SKM-1 treated with dmso at 0.1 percent for 144 hours (cell line): Measurements from ENCODE around the gene AZIN2.
"Not testable (repeated sequence)": the region's sequence is repeated elsewhere in the genome, so short reads cannot be mapped to it uniquely, and the experiment has no call there.

ENCODE experiments used
- DNase-seq: peaks from one replicate; lab custom pipeline; 2025; ENCODE audit not compliant: unreplicated experiment; lab: John Stamatoyannopoulos, UW

The AZIN2 gene

DNA sequence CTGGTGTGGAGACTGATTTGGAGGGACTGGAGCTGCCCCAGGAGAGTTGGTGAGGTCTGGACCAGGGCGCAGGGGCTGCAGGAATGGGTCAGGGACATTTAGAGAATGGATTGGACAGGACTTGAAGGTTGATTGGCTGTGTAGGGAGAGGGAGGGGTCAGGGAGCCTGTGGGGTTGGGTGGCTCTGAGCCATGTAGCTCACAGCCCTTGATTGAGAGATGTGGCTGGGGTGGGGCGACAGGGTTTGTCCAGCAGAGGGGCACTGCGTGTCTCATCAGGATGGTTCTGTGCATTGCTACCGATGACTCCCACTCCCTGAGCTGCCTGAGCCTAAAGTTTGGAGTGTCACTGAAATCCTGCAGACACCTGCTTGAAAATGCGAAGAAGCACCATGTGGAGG, 12.1 kb downstream of the AZIN2 start:
- no peak for DNase-seq

DNA sequence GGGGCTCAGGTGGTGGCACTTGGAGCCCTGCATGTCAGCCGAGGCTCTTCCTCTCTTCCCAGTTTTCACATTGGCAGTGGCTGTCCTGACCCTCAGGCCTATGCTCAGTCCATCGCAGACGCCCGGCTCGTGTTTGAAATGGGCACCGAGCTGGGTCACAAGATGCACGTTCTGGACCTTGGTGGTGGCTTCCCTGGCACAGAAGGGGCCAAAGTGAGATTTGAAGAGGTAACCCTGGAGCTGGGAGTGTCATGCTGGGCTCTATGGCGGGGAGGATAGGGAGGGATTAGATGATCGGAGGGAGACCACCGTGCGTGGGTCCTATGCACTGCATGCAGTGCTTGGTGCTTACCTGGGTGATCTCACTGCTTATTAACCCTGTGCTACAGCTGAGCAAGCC, 13.5 kb downstream of the AZIN2 start:
- DNase-seq: no peak

DNA sequence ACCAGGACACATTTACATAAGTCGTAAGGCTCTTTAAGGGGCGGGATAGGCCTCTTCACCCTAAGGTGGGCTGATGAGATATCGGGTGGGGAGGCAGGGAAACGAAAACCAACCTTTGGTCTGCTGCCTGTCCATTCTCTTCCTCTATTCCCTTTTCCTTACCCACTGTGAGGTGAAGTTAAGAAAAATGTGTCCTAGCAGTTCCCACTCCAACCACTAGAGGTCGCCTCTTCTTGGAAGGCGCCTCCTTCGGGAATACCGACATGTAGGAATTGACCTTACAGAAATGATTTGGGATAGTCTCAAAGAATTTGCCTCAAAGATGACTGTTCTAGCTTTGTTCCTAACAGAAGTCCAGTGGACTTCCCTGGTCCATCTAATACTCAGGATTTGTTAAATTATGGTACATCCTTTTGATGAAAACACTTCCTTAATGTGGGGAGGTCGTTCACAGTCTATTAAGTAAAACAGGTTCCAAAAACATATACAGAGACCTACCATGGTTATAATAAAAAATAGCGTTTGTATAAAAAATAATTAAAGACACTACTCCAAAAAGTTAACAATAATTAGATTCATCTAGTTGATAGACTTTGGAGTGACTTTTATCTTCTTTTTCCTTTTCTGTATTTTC, 14.1 kb downstream of the AZIN2 start:
- DNase-seq: no peak

DNA sequence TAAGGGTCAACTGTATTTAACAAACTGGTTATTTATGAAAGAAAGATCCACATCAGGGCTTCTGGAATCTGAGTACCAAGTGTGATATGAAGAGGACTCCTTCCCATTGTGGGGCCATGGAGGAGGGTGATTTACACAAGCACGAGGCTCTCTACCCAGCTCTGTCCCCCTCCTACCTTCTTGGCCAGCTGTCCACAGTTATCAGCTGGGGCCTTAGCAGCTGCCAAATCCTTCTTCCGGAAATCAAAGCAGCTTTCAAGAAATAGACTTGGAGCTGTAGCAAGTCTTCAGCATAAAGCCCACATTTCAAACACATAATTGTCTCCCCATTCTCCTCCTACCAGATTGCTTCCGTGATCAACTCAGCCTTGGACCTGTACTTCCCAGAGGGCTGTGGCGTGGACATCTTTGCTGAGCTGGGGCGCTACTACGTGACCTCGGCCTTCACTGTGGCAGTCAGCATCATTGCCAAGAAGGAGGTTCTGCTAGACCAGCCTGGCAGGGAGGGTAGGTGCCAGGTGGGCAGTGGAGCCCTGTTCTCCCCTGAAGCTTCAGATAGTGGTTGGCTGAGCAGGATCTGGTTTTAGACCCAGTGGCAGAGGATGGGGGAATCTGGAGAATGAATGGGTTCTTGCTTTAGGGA, 15.5 kb downstream of the AZIN2 start:
- DNase-seq: no peak

DNA sequence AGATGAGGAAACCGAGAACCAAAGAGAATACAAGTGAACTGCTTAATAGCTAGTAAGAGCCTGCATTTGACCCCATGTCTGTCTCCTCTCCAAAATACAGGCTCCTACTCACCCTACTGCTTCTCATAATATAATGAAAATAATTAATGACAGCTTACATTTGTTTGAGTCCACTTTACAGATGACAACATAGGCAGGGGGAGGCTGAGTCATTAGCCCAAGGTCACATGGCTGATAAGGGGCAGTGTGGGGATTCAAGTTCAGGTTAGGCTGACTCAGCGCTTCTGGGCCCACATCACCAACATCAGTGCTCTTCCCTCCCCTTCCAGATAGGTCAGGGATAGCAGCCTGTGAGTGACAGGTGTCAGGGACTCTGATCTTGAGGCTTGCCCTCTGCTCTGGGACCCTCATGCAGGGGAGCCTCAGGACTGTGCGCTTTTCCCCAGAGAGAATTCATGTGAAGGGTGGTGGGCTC, 16.2 kb downstream of the AZIN2 start:
- no peak for DNase-seq

DNA sequence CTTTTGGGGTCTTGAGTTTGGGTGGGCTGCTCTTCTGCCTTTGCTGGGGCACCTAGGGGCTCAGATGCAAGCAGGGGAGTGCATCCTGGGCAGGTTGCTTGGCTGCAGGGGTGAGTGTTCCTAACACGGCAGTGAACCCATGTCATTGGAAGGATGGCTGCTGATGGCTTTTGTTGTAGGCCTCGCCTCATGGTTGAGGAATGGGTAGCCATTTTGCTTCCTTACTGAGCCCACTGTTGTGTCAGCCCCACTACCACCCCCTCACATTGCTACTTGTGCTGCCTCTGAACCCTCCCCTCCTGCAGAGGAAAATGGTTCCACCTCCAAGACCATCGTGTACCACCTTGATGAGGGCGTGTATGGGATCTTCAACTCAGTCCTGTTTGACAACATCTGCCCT, 16.8 kb downstream of the AZIN2 start:
- DNase-seq: no peak

DNA sequence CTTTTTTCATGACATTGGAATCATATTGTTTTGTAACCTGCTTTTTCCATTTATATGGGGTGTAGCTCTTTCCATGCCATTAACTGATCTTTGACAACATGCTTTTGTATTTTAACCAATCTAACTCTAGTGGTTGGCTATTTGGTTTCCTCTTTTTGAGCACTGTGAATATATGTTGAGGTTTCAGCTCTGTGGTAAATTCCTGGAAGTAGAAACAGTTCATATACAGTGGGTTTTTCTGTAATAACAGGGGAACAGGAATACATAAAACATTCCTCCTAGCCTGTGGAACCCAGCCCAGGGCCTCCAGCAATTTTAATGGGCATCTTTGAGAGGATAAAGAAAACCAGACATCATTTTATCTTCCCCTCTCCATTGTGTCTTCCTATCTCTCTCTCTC, 17.4 kb downstream of the AZIN2 start:
- DNase-seq: peak; percentile 53

DNA sequence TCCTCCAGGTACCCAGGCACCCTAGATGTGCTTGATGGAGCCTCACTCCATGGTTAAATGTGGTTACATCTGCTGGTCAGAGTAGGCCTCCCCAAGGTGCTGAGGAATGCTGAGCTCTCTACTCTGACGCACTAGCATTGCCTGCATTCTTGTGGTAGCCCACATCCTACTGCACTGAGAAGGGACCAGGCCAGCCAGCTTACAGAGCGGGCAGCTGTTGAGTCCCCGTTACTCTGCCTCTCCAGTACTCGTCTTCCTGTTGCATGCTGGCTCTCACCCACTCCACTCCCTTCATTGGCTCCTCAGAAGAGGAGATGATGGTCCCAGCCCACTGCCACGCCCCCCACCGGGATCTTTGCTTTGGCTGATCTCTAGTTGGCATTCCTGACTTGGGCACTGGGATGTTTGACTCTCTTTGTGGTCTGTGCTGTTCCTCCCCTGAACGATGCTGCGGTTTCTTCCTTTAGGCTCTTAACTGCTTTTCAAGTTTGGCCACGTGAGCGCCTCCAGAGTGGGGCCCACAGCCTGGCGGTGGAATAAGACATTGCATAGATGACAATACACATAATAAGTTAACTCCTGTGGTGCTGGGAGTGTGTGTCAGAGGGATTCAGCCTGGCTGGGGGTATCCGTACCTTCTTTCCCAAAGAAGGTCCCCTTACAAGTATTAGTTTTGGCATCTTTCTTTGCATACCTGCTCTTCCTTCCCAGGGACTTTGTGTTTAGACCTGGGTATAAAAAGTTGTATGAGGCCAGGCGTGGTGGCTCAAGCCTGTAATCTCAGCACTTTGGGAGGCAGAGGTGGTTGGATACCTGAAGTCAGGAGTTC, 18.6 kb downstream of the AZIN2 start:
- DNase-seq: peak; percentile 91

DNA sequence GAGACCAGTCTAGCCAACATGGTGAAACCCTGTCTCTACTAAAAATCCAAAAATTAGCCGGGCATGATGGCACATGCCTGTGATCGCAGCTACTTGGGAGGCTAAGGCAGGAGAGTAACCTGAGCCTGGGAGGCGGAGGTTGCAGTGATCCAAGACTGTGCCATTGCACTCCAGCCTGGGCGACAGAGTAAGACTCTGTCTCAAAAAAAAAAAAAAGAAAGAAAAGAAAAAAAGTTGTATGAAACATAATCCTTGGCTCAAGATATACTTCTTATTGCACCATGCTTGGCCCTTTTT, 19.1 kb downstream of the AZIN2 start:
- DNase-seq: not testable (repeated sequence)

DNA sequence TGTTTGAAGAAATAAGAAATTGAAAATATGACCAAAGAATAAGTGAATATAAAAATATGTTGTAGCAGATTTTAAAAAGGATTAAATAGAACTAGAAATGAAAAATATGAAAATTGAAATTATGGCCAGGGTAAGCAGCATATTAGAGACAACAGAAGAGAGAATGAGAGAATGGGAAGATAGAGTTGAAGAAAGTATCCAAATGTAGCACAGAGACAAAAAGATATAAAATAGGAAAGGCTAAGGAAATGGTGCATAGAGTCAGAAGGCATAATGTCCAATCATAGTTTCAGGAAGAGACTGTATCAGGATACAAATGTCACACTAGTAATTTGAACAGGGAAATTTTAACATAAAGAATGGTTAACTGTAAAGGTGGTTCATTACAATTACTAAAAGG, 29.5 kb downstream of the AZIN2 start:
- DNase-seq: no peak

DNA sequence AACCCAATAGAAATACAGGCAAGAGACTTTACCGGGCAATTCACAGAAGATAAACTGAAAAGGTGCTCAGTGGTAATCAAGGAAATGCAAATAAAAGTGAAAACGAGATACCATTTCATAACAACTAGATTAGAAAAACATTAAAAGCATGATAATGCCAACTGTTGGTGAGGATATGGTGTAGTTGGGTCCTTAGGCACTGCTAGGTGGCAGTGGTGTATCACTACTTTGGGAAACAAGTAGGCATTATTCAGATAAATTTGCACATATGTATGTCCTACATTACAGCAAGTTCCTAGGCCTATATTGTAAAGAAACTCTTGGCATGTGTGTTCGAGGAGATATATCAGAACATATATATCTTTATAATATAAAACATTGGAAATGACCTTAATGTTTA, 31.0 kb downstream of the AZIN2 start:
- DNase-seq: no peak

DNA sequence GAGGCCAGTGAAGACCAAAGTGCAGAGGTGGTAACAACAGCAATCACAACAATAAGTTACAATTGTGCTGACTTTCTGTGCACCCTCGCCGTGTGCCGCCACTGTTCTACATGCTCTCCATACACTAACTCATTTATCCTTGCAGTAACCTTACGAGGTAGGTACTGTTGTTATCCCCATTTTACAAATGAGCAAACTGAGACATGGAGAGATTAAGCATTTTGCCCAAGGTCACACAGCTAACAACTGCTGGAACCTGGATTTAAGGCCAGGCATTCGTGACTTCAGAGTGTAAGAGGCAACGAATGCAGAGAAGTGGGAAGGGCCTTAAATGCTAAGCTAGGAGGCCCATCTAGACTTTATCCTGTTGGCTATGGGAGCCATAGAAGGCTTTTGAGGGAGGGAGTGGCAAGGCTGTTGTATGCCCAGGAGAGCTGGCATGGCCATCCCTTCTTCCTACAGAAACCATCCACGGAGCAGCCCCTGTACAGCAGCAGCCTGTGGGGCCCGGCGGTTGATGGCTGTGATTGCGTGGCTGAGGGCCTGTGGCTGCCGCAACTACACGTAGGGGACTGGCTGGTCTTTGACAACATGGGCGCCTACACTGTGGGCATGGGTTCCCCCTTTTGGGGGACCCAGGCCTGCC, 36.6 kb downstream of the AZIN2 start:
- no peak for DNase-seq

DNA sequence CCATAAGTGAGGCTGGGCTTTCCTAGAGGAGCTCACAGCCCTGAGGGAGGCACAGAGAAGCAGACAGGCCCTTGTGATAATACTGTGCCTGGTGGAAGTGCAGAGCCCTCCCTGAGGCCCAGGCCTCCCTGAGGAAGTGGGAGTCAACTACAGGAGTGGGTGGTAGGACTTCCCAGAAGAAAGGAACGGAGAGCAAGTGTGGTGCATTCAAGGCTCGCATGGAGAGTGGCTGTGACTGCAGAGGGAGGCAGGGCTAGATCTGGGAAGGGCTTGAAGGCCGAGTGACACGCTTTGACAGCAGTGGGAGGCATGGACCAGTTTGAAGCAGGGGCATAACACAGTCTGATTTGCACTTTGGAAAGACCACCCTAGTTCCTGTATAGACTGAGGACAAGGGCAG, 37.3 kb downstream of the AZIN2 start:
- DNase-seq: no peak

DNA sequence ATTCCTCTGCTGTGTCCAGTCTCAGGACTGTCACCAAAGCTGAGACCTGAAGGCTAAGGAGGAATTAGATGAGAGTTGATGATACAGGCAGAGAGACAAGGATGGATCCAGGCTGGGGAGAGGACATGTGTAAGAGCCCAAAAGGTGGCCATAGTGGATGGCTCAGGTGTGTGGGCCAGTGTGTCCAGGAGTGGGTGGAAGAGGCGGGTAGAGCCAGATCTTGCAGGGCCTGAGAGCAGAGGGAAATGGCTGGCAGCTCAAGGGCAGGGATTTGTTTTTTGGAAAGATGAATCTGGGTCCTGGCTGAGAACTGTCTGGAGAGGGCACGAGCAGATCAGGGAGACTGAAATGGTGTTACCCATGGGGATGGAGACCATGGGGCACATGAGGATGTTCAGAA, 38.1 kb downstream of the AZIN2 start:
- DNase-seq: no peak

DNA sequence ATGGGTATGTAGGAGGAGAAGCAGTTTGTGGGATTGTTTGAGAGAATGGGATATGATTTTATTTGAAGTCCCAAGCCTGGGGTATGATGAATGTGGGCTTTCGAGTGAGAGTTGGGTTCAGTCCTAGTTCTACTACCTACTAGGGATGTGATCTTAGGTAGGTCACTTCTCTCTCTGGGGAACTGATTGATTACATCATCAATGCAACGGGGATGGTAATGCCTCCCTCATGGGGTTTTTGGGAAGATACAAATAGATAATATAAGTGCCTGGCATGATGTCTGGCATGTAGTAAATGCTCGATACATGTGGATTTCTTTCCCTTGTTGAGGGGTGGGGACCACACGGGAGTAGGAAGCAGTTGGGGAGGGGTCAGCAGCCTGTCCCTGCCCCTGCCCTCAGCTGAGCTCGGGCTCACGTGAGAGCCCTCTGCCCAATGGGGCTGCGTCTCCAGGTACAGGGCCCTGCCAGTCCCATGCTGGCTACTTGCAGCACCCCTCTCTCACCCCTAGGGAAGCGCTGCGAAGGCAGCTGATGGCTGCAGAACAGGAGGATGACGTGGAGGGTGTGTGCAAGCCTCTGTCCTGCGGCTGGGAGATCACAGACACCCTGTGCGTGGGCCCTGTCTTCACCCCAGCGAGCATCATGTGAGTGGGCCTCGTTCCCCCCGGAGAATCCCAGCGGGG, 38.7 kb downstream of the AZIN2 start:
- DNase-seq: no peak

DNA sequence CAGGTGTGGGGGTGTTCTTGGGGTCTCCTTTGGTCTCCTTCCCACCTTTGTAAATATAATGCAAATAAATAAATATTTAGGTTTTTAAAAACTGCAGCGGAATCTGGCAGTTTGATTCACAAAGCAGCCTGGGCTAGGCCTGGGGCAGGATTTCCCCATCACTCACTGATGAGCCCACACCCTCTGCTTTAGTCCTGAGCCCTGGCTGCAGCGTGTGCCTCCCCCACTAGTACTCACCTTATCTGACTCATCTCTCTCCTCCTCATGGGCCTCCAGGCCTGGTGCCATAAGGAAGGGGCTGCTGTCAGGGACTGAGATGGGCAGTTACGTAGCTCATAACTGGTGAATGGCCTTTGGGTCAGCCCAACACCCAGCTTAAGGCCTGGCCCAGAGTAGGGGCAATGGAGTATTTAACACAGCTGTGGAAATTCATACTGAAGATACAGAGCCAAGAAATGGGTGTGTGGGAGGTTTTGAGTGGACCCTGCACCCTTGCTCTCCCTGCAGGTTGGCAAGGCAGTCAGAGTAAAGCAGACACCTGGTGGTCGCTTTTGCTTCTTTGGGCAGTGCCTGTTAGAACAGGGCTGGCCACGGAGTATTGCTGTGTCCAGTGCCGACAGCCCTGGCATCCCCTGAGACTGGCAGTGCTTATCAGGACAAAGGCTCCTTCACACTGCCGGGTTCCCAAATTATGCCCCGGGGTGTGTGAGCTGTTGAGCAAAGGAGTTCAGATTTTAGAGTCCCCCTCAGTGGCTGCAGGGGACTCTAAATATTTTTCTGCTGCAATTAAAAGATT, 39.7 kb downstream of the AZIN2 start:
- no peak for DNase-seq

DNA sequence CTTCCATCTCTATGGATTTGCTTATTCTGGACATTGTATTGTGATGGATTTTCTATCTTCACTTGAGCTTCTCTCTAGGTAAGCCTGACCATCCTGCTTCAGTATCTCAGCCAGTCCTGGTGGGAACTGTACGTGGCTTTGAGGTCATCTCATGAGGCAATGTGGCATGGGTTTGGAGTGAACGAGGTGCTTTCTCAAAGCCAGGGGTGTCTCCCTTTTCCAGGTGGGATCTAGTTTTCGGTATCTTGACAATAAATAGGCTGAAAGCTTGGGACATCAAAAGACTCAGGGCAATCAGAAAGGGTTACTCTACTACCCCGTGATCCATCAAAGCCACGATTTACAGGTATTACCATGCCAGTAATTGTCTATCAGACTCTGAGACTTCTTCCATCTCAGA, 40.8 kb downstream of the AZIN2 start:
- DNase-seq: no peak

DNA sequence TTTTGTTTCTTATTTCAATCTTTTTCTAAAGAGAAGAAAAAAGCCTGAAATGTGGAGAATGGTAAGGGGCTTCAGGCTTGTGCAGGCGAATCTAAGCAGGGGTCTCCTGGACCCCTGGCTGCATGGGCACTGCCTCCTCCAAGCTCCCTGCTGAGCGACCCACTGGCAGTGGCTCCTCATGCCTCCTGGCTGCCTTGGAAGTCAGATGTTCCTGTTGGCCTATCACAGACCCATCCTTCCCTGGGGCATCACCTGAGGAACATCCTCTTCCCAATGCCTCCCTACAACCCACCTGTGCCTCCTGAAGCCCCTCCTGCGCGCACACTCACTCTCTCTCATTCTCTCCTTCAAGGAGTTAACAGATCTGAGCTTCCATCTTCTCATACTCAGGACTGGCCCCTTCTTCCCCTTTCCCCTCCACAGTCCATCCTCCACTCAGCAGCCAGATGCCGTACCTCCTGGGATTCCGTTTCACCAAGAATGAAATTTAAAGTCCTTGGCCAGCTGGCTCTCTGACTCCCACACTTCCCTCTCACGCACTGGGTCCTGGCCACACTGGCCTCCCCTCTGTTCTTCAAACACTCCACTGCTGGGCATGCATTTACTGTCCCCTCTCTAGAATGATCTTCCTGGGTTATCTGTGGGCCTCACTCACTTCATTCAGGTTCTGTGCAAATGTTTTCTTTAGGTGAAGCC, 41.7 kb downstream of the AZIN2 start:
- DNase-seq: no peak

DNA sequence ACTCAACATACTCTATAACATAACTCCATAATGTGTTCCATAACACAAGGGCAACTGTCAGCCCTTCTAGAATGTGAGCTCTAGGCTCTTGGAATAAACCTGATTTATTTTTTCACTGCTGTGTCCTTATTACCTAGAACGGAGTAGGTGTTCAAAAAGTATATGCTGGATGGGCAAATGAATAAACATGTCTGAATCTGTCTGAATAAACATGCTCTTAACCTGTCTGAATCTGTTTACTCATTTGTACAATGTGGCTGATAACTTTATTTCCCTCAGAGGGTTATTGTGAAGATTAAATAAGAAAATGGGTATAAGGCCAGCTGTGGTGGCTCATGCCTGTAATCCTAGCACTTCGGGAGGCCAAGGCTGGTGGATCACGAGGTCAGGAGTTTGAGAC, 42.3 kb downstream of the AZIN2 start:
- DNase-seq: no peak

DNA sequence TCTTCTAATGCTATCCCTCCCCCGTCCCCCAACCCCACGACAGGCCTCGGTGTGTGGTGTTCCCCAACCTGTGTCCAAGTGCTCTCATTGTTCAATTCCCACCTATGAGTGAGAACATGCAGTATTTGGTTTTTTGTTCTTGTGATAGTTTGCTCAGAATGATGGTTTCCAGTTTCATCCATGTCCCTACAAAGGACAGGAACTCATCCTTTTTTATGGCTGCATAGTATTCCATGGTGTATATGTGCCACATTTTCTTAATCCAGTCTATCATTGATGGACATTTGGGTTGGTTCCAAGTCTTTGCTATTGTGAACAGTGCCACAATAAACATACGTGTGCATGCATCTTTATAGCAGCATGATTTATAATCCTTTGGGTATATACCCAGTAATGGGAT, 43.7 kb downstream of the AZIN2 start:
- not testable (repeated sequence) for DNase-seq
